ENCODE results near the gene SDHD.

GRCh38 chr11:112143597-112143996, 56.9 kb downstream of the SDHD start:
- TF ChIP-seq ZSCAN29 (IDR thresholded peaks at IDR 0.05) (no peak), ZNF436 (CRISPR knock-in tag; IDR thresholded peaks at IDR 0.05) (no peak)

All from K562 (cell line).